ENCODE results near the gene COBLL1.

DNA sequence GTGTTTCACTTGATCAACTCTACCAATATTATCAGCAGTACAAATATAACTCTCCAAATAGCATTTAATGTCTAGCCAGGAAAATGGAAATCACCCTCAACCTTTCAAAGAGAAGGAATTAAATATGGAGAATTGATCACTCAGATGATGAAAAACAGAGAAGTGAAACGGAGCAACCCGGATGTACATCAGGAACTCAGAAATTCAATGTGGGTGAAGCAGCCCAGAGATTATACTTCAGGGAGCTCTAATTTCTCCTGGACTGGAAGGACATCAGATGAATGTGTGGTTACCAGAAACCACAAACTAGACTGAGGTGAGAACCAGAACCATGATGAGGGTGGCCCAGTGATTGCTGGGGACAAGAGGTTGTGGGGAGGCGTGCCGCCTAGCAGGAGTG is 35.5 kb upstream of the COBLL1 start:
- no peak for TF ChIP-seq EZH2 (IDR thresholded peaks at IDR 0.05; ENCODE audit: low read length, unreplicated experiment)
- TF ChIP-seq, protein P1, sequence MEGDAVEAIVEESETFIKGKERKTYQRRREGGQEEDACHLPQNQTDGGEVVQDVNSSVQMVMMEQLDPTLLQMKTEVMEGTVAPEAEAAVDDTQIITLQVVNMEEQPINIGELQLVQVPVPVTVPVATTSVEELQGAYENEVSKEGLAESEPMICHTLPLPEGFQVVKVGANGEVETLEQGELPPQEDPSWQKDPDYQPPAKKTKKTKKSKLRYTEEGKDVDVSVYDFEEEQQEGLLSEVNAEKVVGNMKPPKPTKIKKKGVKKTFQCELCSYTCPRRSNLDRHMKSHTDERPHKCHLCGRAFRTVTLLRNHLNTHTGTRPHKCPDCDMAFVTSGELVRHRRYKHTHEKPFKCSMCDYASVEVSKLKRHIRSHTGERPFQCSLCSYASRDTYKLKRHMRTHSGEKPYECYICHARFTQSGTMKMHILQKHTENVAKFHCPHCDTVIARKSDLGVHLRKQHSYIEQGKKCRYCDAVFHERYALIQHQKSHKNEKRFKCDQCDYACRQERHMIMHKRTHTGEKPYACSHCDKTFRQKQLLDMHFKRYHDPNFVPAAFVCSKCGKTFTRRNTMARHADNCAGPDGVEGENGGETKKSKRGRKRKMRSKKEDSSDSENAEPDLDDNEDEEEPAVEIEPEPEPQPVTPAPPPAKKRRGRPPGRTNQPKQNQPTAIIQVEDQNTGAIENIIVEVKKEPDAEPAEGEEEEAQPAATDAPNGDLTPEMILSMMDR (conservative IDR thresholded peaks at IDR 0.05; ENCODE audit: low read depth, low read length) = no peak

Measured in PC-3 (cell line).